ENCODE measurements around the gene KHSRP. TPM values are rescaled to one million over a fixed set of nuclear protein-coding genes. Genes with fewer than 3 reads are reported as not detected.

KHSRP gene
- total RNA-seq, 6 experiments from 2014 or later, result 68.1 to 89.5 (median 76.1) TPM

GRCh38 chr19:6470173-6470572 is 45.6 kb upstream of the KHSRP start:
- Histone ChIP-seq H3K9me3 (no peaks in the 10 kb centered on the region), H3K4me3 (no peak overlapping the region), H3K4me1 (no peaks in the 10 kb centered on the region), H3K27me3 (no peaks in the 10 kb centered on the region), H3K27ac (no peak overlapping the region), H3K36me3 (peaks cover 0 to 7% (median 0%) of the 10 kb centered on the region in 4 donors)
- 78% methylated on average over 5 of the region's 8 CpGs for WGBS (ENCODE audit: insufficient coverage, low coverage, low lambda C conversion rate, missing lambda C conversion rate)
- intact Hi-C loops (cut with DNase I), result no loop called here
- TF ChIP-seq POLR2A (IDR thresholded peaks at IDR 0.05), result no peak
- no peak for TF ChIP-seq CTCF (IDR thresholded peaks at IDR 0.05)
- ATAC-seq (no peak), DNase-seq (no peak)

GRCh38 chr19:6467384-6467783 is 42.8 kb upstream of the KHSRP start:
- DNase-seq, result no peak
- Histone ChIP-seq H3K27ac (no peak overlapping the region), H3K27me3 (no peaks in the 10 kb centered on the region), H3K36me3 (peaks cover 0 to 7% (median 0%) of the 10 kb centered on the region in 4 donors), H3K4me3 (no peak overlapping the region), H3K9me3 (no peaks in the 10 kb centered on the region), H3K4me1 (no peaks in the 10 kb centered on the region)
- no peak for ATAC-seq
- 87% methylated on average over 3 of the region's 8 CpGs for WGBS (ENCODE audit: insufficient coverage, low coverage, low lambda C conversion rate, missing lambda C conversion rate)
- TF ChIP-seq CTCF (IDR thresholded peaks at IDR 0.05) (no peak), POLR2A (IDR thresholded peaks at IDR 0.05) (no peak)
- intact Hi-C loops (cut with DNase I), result no loop called here

GRCh38 chr19:6466526-6467248 is 42.1 kb upstream of the KHSRP start:
- DNase-seq, result no peak
- Histone ChIP-seq H3K4me1 (no peaks in the 10 kb centered on the region), H3K27ac (no peak overlapping the region), H3K27me3 (no peaks in the 10 kb centered on the region), H3K4me3 (no peak overlapping the region), H3K36me3 (peaks cover 0 to 7% (median 0%) of the 10 kb centered on the region in 4 donors), H3K9me3 (no peaks in the 10 kb centered on the region)
- TF ChIP-seq POLR2A (IDR thresholded peaks at IDR 0.05), result no peak
- WGBS (ENCODE audit: insufficient coverage, low coverage, low lambda C conversion rate, missing lambda C conversion rate), result 84% methylated on average over 6 of the region's 21 CpGs
- no peak for ATAC-seq
- intact Hi-C loops (cut with DNase I), result no loop called here

- DNase-seq (no peak), ATAC-seq (no peak)
- Histone ChIP-seq H3K27ac (no peak overlapping the region), H3K4me3 (no peak overlapping the region), H3K27me3 (no peaks in the 10 kb centered on the region), H3K36me3 (peaks cover 0 to 7% (median 0%) of the 10 kb centered on the region in 4 donors), H3K4me1 (no peaks in the 10 kb centered on the region), H3K9me3 (no peaks in the 10 kb centered on the region)
- WGBS (ENCODE audit: insufficient coverage, low coverage, low lambda C conversion rate, missing lambda C conversion rate), result 93% methylated on average over 6 of the region's 8 CpGs
- TF ChIP-seq CTCF (IDR thresholded peaks at IDR 0.05) (no peak), POLR2A (IDR thresholded peaks at IDR 0.05) (no peak)
- intact Hi-C loops (cut with DNase I), result no loop called here
Measured at GRCh38 chr19:6465663-6466062, 41.1 kb upstream of the KHSRP start.

GRCh38 chr19:6465006-6465405 is 40.4 kb upstream of the KHSRP start:
- no peak for DNase-seq
- H3K36me3 ChIP-seq, result peaks cover 0 to 7% (median 0%) of the 10 kb centered on the region in 4 donors
- TF ChIP-seq POLR2A (IDR thresholded peaks at IDR 0.05) (no peak), CTCF (IDR thresholded peaks at IDR 0.05) (no peak)
- intact Hi-C loops (cut with DNase I), result no loop called here
- ATAC-seq, result no peak
- no peaks in the 10 kb centered on the region for H3K4me1 ChIP-seq
- H3K9me3 ChIP-seq, result no peaks in the 10 kb centered on the region
- 29% methylated on average over 2 of the region's 9 CpGs for WGBS (ENCODE audit: insufficient coverage, low coverage, low lambda C conversion rate, missing lambda C conversion rate)
- H3K4me3 ChIP-seq, result peak overlapping the region; percentile 56 to 83 (median 67)
- no peaks in the 10 kb centered on the region for H3K27me3 ChIP-seq
- peak overlapping the region in 1 of 3 donors; percentile 73 for H3K27ac ChIP-seq
